CD4-positive, alpha-beta T cell (primary cell): ENCODE data around the gene GORASP1. TPM values are rescaled to one million over a fixed set of nuclear protein-coding genes. Genes with fewer than 3 reads are reported as not detected.
A peak's percentile ranks its signal among the peaks of the same experiment; 100 is the strongest.

Experiments used
- ATAC-seq: fragments of 200-7000 bp; cut with Tn5 transposase; one replicate; pipeline ENCODE4 v1.10.0; 2022; ENCODE audit warnings: mild to moderate bottlenecking; ENCODE audit not compliant: poor library complexity
- CTCF ChIA-PET: fragments of 350-600 bp; sonication (Branson Sonifier 250); formaldehyde crosslinking; loops from one replicate; lab custom pipeline; 2021; ENCODE audit warnings: antibody characterized with exemption, inconsistent platforms; lab: Charles Lee
- POLR2A ChIA-PET: fragments of 350-600 bp; sonication (Branson Sonifier 250); formaldehyde crosslinking; loops from one replicate; lab custom pipeline; 2021; ENCODE audit warnings: antibody characterized with exemption, inconsistent platforms; lab: Charles Lee
- DNase-seq, 14 experiments: peaks; one replicate each; pipeline ENCODE4 v3.0.0-alpha.2; 2013 to 2020; ENCODE audit warnings: mixed read lengths in 2 of 14
- H3K27ac ChIP-seq, 2 donors: one replicate each; pipeline versions ENCODE4 v1.5.1 to v1.7.0; 2013; ENCODE audit warnings: low read length in 2 of 2, low read depth in 1 of 2, mild to moderate bottlenecking in 1 of 2
- H3K27me3 ChIP-seq, 2 experiments: 1 replicate in 1 of 2; 2 replicates in 1 of 2; pipeline versions ENCODE4 v1.6.1 to v1.7.0; 2013; ENCODE audit warnings: low read length in 2 of 2, control low read depth in 1 of 2, mild to moderate bottlenecking in 1 of 2, moderate library complexity in 1 of 2; ENCODE audit not compliant: insufficient read depth in 2 of 2, control insufficient read depth in 1 of 2
- H3K36me3 ChIP-seq: one replicate; pipeline ENCODE4 v1.6.1; 2013; ENCODE audit warnings: low read length, control low read depth; ENCODE audit not compliant: insufficient read depth
- H3K4me1 ChIP-seq: one replicate; pipeline ENCODE4 v1.6.1; 2013; ENCODE audit warnings: low read length, control low read depth; ENCODE audit not compliant: insufficient read depth
- H3K4me3 ChIP-seq: one replicate; pipeline ENCODE4 v1.5.1; 2013; ENCODE audit warnings: mild to moderate bottlenecking, low read length, moderate library complexity
- H3K9me3 ChIP-seq, 2 experiments: 1 replicate in 1 of 2; 2 replicates in 1 of 2; pipeline versions ENCODE4 v1.6.1 to v1.7.0; 2013; ENCODE audit warnings: low read length in 2 of 2, mild to moderate bottlenecking in 2 of 2, control low read depth in 1 of 2, moderate library complexity in 1 of 2; ENCODE audit not compliant: control insufficient read depth in 1 of 2, insufficient read depth in 1 of 2
- H3K27ac Mint-ChIP-seq: one replicate; pipeline ENCODE4 v1.8.0; 2020; ENCODE audit warnings: mixed read lengths
- H3K27me3 Mint-ChIP-seq: one replicate; pipeline ENCODE4 v1.8.0; 2021; ENCODE audit warnings: mixed read lengths
- H3K36me3 Mint-ChIP-seq: one replicate; pipeline ENCODE4 v1.8.0; 2021; ENCODE audit warnings: low read depth, mixed read lengths
- H3K4me1 Mint-ChIP-seq: one replicate; pipeline ENCODE4 v1.8.0; 2021; ENCODE audit warnings: low read depth, mixed read lengths
- H3K4me3 Mint-ChIP-seq: one replicate; pipeline ENCODE4 v1.8.0; 2020; ENCODE audit warnings: mild to moderate bottlenecking, mixed read lengths
- H3K9me3 Mint-ChIP-seq: one replicate; pipeline ENCODE4 v1.8.0; 2020; ENCODE audit warnings: mixed read lengths
- CTCF ChIP-seq: fragments of 200-600 bp; IDR thresholded peaks from one replicate; pipeline ENCODE4 v1.8.0; 2022; ENCODE audit warnings: antibody characterized with exemption, mild to moderate bottlenecking
- intact Hi-C, 2 experiments: fragments of 100-400 bp; cut with DNase I in 1 of 2; cut with micrococcal nuclease in 1 of 2; formaldehyde crosslinking; loops; one replicate each; pipeline versions ENCODE4 v1.15.1 to v1.9.0; 2023 to 2025; cut with DNase I, micrococcal nuclease
- total RNA-seq, 174 experiments: library from RNA in 2 of 174; stranded (reverse) in 2 of 174; gene quantifications; one replicate each; pipeline ENCODE4 v1.2.3 and lab custom pipeline; 2021 to 2026

Gene GORASP1
- total RNA-seq, 2 experiments from 2014 or later: 29.1 to 31.5 TPM

DNA sequence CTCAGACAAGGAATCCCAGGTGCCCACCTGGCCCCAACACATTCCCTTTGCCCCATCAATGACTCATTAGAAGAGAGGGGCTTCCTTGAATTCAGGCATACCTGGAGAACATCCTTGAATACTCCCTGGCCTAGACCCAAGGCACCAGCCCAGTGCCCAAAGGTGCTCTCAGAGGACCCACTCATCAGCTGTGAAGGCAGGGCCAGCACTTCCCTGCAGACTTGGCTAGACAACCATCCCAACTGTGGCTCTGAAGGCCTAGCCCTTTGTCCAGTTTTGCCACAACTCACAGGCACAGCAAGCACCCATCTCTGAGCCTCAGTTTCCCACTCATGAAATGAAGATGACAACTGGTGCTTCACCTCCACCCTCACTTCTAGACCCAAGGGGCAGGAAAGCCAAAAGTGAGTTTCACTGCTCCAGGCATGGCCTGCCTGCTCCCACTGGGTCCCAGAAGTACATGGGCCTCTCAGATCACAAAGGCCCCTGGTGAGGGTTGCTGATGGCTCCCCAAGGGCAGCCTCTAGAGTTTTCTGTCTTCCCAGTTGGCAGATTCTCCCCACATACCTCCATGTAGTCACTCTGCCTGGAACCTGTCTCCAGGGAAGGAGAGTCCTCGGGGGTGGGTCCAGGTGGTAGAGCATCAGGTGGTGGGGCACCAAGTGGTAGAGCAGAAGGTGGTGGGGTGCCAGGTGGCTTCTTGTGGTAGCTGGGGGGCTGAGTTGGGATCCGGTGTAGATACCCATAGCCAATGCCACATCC lies 7.5 kb downstream of the GORASP1 start:
- CTCF ChIA-PET: no interaction called here
- H3K27ac Mint-ChIP-seq: peak overlapping the region; percentile 17
- Histone ChIP-seq H3K9me3 (no peaks in the 10 kb centered on the region), H3K36me3 (peaks cover 61% of the 10 kb centered on the region), H3K4me3 (no peak overlapping the region), H3K27ac (no peak overlapping the region), H3K27me3 (no peaks in the 10 kb centered on the region), H3K4me1 (peaks cover 27% of the 10 kb centered on the region)
- peaks cover 30% of the 10 kb centered on the region for H3K4me1 Mint-ChIP-seq
- POLR2A ChIA-PET: interaction anchor here (0.6 kb wide), 1 partner anchor 49 kb away, joined by 3 read pairs; no protein-coding TSS in a partner anchor
- peaks cover 53% of the 10 kb centered on the region for H3K36me3 Mint-ChIP-seq
- DNase-seq (no peak), ATAC-seq (no peak)
- no peaks in the 10 kb centered on the region for H3K27me3 Mint-ChIP-seq
- H3K4me3 Mint-ChIP-seq: no peak overlapping the region
- no peak for TF ChIP-seq CTCF
- no peaks in the 10 kb centered on the region for H3K9me3 Mint-ChIP-seq
- intact Hi-C loops: loop anchor here in 1 of 2 experiments (5.0 kb wide), 1 partner anchor 277 kb away; no protein-coding TSS in a partner anchor

DNA sequence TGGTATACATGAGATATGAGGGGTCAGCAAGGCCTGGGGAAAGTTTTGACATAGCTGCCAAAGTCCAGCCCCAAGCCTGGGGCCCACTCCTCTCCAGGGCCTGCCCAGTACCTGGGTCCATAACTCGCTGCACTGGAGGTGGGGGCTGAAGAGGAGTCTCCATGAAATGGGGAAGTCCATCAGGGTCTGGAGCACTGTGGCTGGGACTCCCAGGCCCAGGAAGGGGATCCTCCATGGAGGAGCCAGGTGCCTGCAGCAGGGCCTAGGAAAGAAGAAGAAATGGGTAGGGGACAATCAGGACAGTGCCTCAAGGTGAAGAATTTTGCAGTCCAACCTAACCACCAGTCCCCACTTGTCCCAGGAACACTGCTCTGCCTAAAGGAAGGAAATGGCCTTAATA lies 8.2 kb downstream of the GORASP1 start:
- no peak overlapping the region for H3K4me3 ChIP-seq
- ATAC-seq (no peak), DNase-seq (no peak)
- ChIA-PET POLR2A (no interaction called here), CTCF (no interaction called here)
- no peak overlapping the region for H3K27ac ChIP-seq
- no peaks in the 10 kb centered on the region for H3K9me3 ChIP-seq
- H3K4me1 Mint-ChIP-seq: peaks cover 27% of the 10 kb centered on the region
- no peaks in the 10 kb centered on the region for H3K27me3 ChIP-seq
- H3K4me1 ChIP-seq: peaks cover 21% of the 10 kb centered on the region
- H3K36me3 Mint-ChIP-seq: peaks cover 60% of the 10 kb centered on the region
- peaks cover 67% of the 10 kb centered on the region for H3K36me3 ChIP-seq
- H3K9me3 Mint-ChIP-seq: no peaks in the 10 kb centered on the region
- H3K27ac Mint-ChIP-seq: no peak overlapping the region
- no peak for TF ChIP-seq CTCF
- no peak overlapping the region for H3K4me3 Mint-ChIP-seq
- intact Hi-C loops: no loop called here
- H3K27me3 Mint-ChIP-seq: no peaks in the 10 kb centered on the region

DNA sequence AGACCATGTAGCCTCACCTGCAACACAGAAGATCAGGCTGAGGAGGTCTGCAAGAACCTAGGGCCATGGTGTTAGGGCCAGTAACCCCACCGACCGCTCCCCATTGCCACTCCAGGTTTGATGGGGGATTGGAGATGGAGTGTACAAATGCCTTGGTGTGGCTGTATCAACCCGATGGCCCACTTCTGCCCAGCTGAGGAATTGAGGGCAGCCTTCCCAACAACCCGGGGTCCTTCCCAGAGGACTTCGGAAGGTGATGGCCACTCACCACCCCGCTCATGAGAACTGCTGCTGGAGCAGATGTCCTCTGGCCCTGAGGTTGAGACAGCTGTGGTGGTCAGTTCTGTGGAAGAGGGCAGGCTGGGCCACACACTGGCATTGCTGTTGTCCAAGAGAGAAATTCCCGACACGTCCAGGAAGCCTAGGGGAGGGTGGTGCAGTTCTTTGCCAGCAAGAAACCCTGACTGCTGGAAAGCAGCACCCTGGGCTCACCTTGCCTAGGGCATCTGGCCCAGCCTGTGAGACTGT lies 8.9 kb downstream of the GORASP1 start:
- H3K27ac ChIP-seq: no peak overlapping the region
- no peak for DNase-seq

More for the DNA sequence above, 8.9 kb downstream of the GORASP1 start:
- H3K27ac Mint-ChIP-seq: no peak overlapping the region
- ChIA-PET CTCF (no interaction called here), POLR2A (no interaction called here)
- H3K4me3 Mint-ChIP-seq: no peak overlapping the region
- H3K27me3 ChIP-seq: no peaks in the 10 kb centered on the region
- H3K27me3 Mint-ChIP-seq: no peaks in the 10 kb centered on the region
- no peak for ATAC-seq
- H3K4me1 ChIP-seq: peaks cover 14% of the 10 kb centered on the region
- peaks cover 74% of the 10 kb centered on the region for H3K36me3 ChIP-seq
- H3K36me3 Mint-ChIP-seq: peaks cover 67% of the 10 kb centered on the region
- no peaks in the 10 kb centered on the region for H3K9me3 ChIP-seq
- H3K4me1 Mint-ChIP-seq: peaks cover 25% of the 10 kb centered on the region
- no peak overlapping the region for H3K4me3 ChIP-seq
- H3K9me3 Mint-ChIP-seq: no peaks in the 10 kb centered on the region
- intact Hi-C loops: no loop called here
- TF ChIP-seq CTCF: no peak
